Keratinocyte (primary cell): ENCODE data around the gene IGF2BP2.

Experiments
- CTCF ChIP-seq, 3 experiments: IDR thresholded peaks in 1 of 3; conservative IDR thresholded peaks in 1 of 3; optimal IDR thresholded peaks in 1 of 3; 2 replicates in 2 of 3; 3 replicates in 1 of 3; pipeline versions ENCODE3 to v1.5.1; 2011; ENCODE audit warnings: low read length in 3 of 3, mild to moderate bottlenecking in 3 of 3, moderate library complexity in 2 of 3, control low read depth in 1 of 3, inconsistent platforms in 1 of 3; ENCODE audit not compliant: insufficient read depth in 2 of 3; ENCODE audit errors: extremely low read depth in 1 of 3
- EZH2 ChIP-seq: IDR thresholded peaks from one replicate; pipeline ENCODE4 v1.6.1; 2012; ENCODE audit warnings: inconsistent platforms, mild to moderate bottlenecking, low read length, moderate library complexity

- TF ChIP-seq CTCF (optimal IDR thresholded peaks at IDR 0.05 in 1 of 3, IDR thresholded peaks at IDR 0.05 in 1 of 3, conservative IDR thresholded peaks at IDR 0.05 in 1 of 3; ENCODE audit: extremely low read depth in 1 of 3, insufficient read depth in 2 of 3, low read length in 3 of 3) (no peak), EZH2 (no peak)
These were observed 11.6 kb downstream of the IGF2BP2 start for GRCh38 chr3:185813205-185813604.
